GM18867 (cell line): ENCODE results near the gene HARS1.
"Not testable (repeated sequence)": the region's sequence is repeated elsewhere in the genome, so short reads cannot be mapped to it uniquely, and the experiment has no call there.

Experiments used
- ATAC-seq: cut with Tn5 transposase; IDR thresholded peaks from one replicate; pipeline ENCODE4 v1.9.1; 2021; ENCODE audit warnings: mild to moderate bottlenecking, moderate library complexity; ENCODE audit not compliant: unreplicated experiment

The HARS1 gene

GRCh38 chr5:140678993-140679392 is 12.2 kb downstream of the HARS1 start:
- ATAC-seq: no peak

DNA sequence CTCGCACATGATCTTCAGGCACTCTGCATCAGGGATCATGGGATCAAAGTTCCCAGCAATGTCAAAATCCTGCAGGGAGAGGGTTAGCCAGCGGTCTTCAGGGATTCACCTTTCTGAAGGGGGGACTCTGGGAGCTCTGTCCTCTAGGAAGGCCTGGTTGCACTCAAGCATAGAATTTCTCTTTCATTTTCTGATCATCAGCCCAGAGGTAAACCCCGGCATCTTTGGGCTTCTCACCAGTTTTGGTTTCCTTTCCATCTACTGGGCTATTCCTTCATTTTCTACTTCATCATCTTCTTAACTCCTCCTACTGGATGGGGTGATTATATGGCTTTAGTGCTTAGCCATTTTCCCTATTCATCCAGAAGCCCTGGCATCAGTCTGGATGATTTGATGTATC is 13.2 kb downstream of the HARS1 start:
- peak; percentile 64 for ATAC-seq

DNA sequence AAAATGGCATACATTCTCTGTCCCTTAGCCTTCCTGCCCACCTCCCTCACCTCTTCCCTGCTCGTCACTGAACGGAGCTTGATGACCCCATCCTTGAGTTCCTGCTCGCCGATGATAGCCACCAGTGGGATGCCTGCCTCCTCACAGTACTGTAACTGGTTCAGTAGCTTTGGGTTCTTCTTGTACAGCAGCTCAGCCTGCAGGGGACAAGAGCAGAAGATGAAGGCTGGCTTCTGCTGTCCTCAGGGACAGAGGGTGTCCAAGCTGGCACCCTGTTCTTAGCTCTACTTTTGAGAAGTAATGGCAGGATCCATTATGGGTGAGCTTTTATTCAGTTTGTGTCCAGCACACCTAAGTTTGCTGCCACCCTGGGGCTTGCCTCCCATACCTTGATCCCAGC is 16.5 kb downstream of the HARS1 start:
- no peak for ATAC-seq

- no peak for ATAC-seq
Observed at GRCh38 chr5:140674211-140674610, 17.0 kb downstream of the HARS1 start.

DNA sequence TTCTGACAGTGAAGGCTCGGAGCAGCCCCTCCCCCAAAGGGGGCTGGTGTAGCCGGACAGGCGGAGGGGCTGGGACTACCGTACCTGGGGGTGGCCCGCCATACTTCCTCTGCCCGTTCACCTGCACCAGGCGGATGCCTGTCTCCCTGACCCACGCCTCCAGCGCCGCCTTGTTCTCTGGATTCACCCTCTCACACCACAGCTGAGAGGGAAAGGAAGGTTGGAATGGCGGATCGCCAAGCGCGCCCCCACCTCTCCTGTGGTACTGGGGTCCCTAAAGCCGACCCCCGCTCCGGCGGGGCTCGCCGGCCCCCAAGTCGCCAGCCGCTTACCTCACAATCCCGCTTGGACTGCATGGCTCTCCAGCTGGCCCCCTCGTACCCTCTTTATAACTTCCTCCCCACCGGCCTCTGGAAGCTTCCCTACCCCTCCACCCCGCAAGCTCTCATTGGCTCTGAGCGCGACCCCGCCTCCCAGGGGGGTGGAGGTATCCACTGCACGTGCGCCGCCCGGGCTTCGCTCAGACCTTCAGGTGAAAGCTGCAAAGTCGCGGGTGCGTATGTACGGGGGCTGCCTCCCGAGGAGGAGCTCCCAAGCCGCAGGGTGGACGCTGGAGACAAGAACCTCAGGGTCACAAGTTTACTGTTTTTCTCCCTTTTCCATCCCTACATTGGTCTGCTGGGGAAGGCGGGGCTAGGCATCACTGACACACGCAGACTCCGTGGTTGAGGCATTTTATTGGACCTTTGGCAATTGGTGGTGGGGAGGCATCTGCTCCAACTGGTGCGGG is 17.8 kb downstream of the HARS1 start, which contains the start of gene DND1:
DND1 (minus strand) TSS at position 390 of the 790 bp plus-strand sequence; CDS start at position 356, 34 bp downstream.
- ATAC-seq: no peak

GRCh38 chr5:140672455-140673186 is 18.5 kb downstream of the HARS1 start:
- ATAC-seq: no peak

- ATAC-seq: no peak
Observed at GRCh38 chr5:140671472-140672125, 19.6 kb downstream of the HARS1 start.

GRCh38 chr5:140671035-140671434 is 20.1 kb downstream of the HARS1 start:
- not testable (repeated sequence) for ATAC-seq

DNA sequence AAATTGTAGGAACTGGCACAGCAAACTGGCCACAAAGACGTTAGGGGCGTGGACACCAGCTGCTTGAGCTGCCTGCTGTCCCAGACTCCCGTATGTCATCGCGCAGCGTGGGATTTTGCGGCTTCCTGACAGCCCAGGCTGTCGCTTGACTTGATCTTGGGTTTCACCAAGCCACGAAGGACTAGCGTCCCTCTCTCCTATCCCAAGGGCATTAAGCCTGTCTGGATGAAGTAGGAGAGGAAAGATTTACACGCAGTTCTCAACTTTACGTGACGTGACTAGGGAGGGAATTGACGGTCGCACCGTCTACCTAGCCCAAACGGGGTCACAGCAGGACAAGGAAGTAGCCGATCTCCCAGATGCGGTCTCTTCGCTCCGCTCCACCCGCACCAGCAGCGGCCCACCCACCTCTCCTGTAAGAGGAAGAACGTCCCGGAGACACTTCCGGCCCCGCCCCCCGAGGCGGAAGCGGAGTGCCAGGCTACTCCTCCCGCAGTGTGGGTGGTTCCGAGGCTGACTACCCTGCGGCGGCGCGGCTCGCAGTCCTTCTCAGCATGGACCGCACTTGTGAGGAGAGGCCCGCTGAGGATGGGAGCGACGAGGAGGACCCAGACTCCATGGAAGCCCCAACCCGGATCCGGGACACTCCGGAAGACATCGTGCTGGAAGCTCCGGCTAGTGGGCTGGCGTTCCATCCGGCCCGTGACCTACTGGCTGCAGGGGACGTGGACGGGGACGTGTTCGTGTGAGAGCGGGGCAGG is 26.6 kb downstream of the HARS1 start, which contains the start of gene WDR55:
WDR55 (plus strand) TSS at position 546 of the 761 bp plus-strand sequence; CDS start at position 555, 9 bp downstream.
- peak; percentile 98 for ATAC-seq

DNA sequence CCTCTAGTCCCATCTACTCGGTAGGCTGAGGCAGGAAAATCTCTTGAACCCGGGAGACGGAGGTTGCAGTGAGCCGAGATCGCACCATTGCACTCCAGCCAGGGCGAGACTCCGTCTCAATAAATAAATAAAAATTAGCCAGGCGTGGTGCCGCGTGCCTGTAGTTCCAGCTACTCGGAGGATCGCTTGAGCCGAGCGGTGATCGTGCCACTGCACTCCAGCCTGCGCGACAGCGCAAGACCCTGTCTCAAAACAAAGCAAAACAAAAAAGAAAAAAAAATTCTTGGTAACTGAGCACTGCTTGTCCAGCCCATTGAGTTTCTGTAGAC is 27.2 kb downstream of the HARS1 start:
- ATAC-seq: no peak

- not testable (repeated sequence) for ATAC-seq
Observed at GRCh38 chr5:140660371-140660770, 30.8 kb downstream of the HARS1 start.

- ATAC-seq: no peak
Observed at GRCh38 chr5:140658870-140659269, 32.3 kb downstream of the HARS1 start.

GRCh38 chr5:140647042-140647419 is 44.1 kb downstream of the HARS1 start:
- ATAC-seq: no peak

DNA sequence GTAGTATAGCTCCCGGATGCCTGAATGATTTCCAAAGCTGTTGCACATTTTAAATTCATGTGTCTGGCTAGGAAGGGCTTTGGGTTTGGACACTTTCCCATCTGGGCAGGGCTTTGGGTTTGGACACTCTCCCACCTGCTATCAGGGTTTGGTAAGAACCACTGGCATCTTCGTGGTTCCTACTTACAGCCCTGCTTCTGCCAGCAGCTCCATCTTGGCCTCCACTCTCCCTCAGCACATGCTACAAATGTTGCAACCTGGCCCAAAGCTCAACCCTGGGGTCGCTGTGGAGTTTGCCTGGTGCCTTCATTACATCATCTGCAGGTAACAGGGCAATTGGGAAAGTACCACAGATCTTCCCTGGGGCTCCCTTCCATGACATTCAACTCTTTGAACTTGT is 48.5 kb downstream of the HARS1 start:
- ATAC-seq: no peak

GRCh38 chr5:140641716-140642115 is 49.5 kb downstream of the HARS1 start:
- ATAC-seq: no peak

- ATAC-seq: peak; percentile 94
Observed at GRCh38 chr5:140639148-140639981, 51.8 kb downstream of the HARS1 start, which contains the start of gene TMCO6. Gene TMCO6 (plus strand): TSS chr5:140639451. CDS start chr5:140639528, 77 bp downstream.

DNA sequence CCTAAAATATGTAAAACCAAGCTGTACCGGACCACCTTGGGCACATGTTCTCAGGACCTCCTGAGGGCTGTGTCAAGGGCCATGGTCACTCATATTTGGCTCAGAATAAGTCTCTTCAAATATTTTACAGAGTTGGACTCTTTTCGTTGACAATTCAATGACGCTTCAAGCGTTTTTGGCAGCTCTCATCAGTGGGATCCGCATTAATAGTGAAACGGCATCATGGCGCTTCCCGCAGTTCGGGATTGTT is 52.3 kb downstream of the HARS1 start:
- ATAC-seq: not testable (repeated sequence)

DNA sequence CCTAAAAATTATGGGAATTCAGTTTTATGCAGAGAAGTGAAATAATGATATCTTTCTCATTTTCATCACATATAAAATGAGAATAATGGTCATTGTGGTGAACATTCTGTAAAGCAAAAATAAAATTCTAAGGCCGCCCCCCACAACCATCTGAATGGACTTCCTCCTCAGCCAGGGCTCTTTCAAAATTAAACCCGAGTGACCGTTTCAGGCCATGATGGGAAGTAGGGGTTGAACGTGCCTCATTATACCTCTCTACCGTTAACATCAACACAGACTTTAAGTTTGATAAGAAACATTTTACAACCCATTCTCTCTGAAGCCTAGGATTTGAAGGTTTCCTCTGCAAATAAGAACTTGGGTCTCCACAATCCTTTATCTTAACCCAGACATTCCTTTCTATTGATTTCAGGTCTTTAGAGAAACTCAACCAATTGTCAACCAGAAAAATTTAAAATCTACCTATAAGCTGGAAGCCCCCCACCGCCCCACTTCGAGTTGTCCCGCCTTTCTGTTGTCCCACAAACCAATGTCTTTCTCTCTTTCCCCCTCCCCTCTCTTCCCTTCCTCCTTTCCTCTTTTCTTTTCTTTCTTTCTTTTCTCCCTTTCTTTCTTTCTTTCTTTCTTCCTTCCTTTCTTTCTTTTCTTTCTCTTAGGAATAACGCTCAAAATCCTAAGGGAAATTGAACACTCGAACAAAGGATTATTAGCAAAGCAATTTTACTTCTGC is 53.6 kb downstream of the HARS1 start:
- no peak for ATAC-seq
